HepG2 (cell line): ENCODE data around the gene ATP6V1C2. TPM values are rescaled to one million over a fixed set of nuclear protein-coding genes. Genes with fewer than 3 reads are reported as not detected.

Experiments used
- ATAC-seq: fragments of 200-7000 bp; cut with Tn5 transposase; 3 replicates; pipeline ENCODE4 v1.9.1; 2020; ENCODE audit warnings: mild to moderate bottlenecking, moderate library complexity
- BruUV-seq: library from RNA; stranded (reverse); fragments of 400-500 nt; replicated peaks from 2 replicates; lab custom pipeline; 2021; lab: Mats Ljungman, UMichigan
- CTCF ChIA-PET: fragments of 300-600 bp; formaldehyde crosslinking; extraction: SDS; loops from one replicate; lab custom pipeline; 2021; ENCODE audit warnings: low total read pairs, inconsistent platforms, low intra/inter-chr PET ratio; lab: Yijun Ruan, JAX
- POLR2A ChIA-PET: fragments of 350-600 bp; sonication (Branson Sonifier 250); formaldehyde crosslinking; loops from one replicate; lab custom pipeline; 2020; ENCODE audit warnings: antibody characterized with exemption, inconsistent platforms; lab: Yijun Ruan, JAX
- DNase-seq: peaks from one replicate; pipeline ENCODE4 v3.0.0-alpha.2; 2015; ENCODE audit warnings: low spot score
- FAIRE-seq: peaks from 3 replicates; lab custom pipeline; 2011; peaks lifted over from hg19 to GRCh38; lab: Jason Lieb, UNC
- H2AFZ ChIP-seq: one replicate; pipeline ENCODE4 v1.6.1; 2011; ENCODE audit warnings: low read length, inconsistent platforms
- H3K27ac ChIP-seq: fragments of 300-600 bp; 3 replicates; pipeline ENCODE4 v1.8.0; 2011; ENCODE audit warnings: mixed run types, mild to moderate bottlenecking, mixed read lengths, low read length, inconsistent platforms; ENCODE audit not compliant: insufficient read depth; ENCODE audit errors: extremely low read length
- H3K27me3 ChIP-seq, 2 experiments: fragments of 200-600 bp in 1 of 2; 2 replicates in 1 of 2; 3 replicates in 1 of 2; pipeline versions ENCODE4 v1.6.0 to v1.8.0; 2011; ENCODE audit warnings: low read length in 2 of 2, mild to moderate bottlenecking in 2 of 2, moderate library complexity in 2 of 2, inconsistent platforms in 1 of 2; ENCODE audit not compliant: insufficient read depth in 2 of 2, control insufficient read depth in 1 of 2
- H3K36me3 ChIP-seq, 2 experiments: fragments of 200-600 bp in 1 of 2; replicated peaks in 1 of 2; 2 replicates in 1 of 2; 3 replicates in 1 of 2; pipeline versions ENCODE4 v1.5.1 to v1.8.0; 2011; ENCODE audit warnings: low read length in 2 of 2, inconsistent platforms in 1 of 2; ENCODE audit not compliant: insufficient read depth in 2 of 2, control insufficient read depth in 1 of 2
- H3K4me1 ChIP-seq: 2 replicates; pipeline ENCODE4 v1.5.1; 2012; ENCODE audit warnings: low read length, inconsistent platforms; ENCODE audit not compliant: insufficient read depth
- H3K4me2 ChIP-seq: 2 replicates; pipeline ENCODE4 v1.6.0; 2011; ENCODE audit warnings: low read depth, low read length, inconsistent platforms
- H3K4me3 ChIP-seq, 3 experiments: fragments of 200-600 bp in 1 of 3; sonication (generic), shearing (Covaris generic) in 1 of 3; replicated peaks in 1 of 3; 2 replicates each; pipeline ENCODE4 v1.5.1; 2011 to 2016; ENCODE audit warnings: low read length in 3 of 3, inconsistent platforms in 2 of 3, low read depth in 2 of 3, mild to moderate bottlenecking in 2 of 3, control low read depth in 1 of 3, mixed read lengths in 1 of 3; ENCODE audit not compliant: insufficient read depth in 1 of 3
- H3K79me2 ChIP-seq: one replicate; pipeline ENCODE4 v1.6.1; 2011; ENCODE audit warnings: low read length, inconsistent platforms; ENCODE audit not compliant: insufficient read depth
- H3K9ac ChIP-seq: 2 replicates; pipeline ENCODE4 v1.6.0; 2011; ENCODE audit warnings: mild to moderate bottlenecking, low read depth, low read length, inconsistent platforms; ENCODE audit not compliant: insufficient read depth
- H3K9me3 ChIP-seq: 2 replicates; pipeline ENCODE4 v1.5.1; 2012; ENCODE audit warnings: mild to moderate bottlenecking, low read length
- H4K20me1 ChIP-seq: 2 replicates; pipeline ENCODE4 v1.6.0; 2011; ENCODE audit warnings: inconsistent platforms, mild to moderate bottlenecking, low read length, moderate library complexity; ENCODE audit not compliant: insufficient read depth
- DNMT3B ChIP-seq: conservative IDR thresholded peaks from 2 replicates; pipeline ENCODE4 v1.6.1; 2016; ENCODE audit warnings: missing biosample characterization, control low read depth
- GATAD2A ChIP-seq: IDR thresholded peaks from 2 replicates; pipeline ENCODE4 v1.6.1; 2016
- HMGXB4 ChIP-seq, 2 experiments: sonication (generic) in 1 of 2; formaldehyde crosslinking in 1 of 2; IDR thresholded peaks; 2 replicates each; pipeline versions ENCODE4 v1.4.0 to v1.6.1; 2018 to 2020; ENCODE audit warnings: missing genetic modification reagents in 2 of 2, borderline replicate concordance in 1 of 2, low read depth in 1 of 2, mild to moderate bottlenecking in 1 of 2, missing biosample characterization in 1 of 2
- NFIB ChIP-seq: sonication (generic); formaldehyde crosslinking; IDR thresholded peaks from 2 replicates; pipeline ENCODE4 v1.9.0; 2021; ENCODE audit warnings: missing genetic modification reagents, mild to moderate bottlenecking, borderline replicate concordance
- PITX1 ChIP-seq: sonication (generic); formaldehyde crosslinking; IDR thresholded peaks from 2 replicates; pipeline ENCODE4 v1.5.1; 2020; ENCODE audit warnings: mild to moderate bottlenecking, missing genetic modification reagents
- SOX6 ChIP-seq, 2 experiments: fragments of 450-650 bp in 1 of 2; sonication (generic) in 1 of 2; formaldehyde crosslinking in 1 of 2; IDR thresholded peaks; 2 replicates each; pipeline versions ENCODE4 v1.4.0 to v1.6.1; 2017 to 2020; ENCODE audit warnings: antibody characterized with exemption in 1 of 2, mild to moderate bottlenecking in 1 of 2, missing genetic modification reagents in 1 of 2
- XRCC5 ChIP-seq: fragments of 200-400 bp; formaldehyde crosslinking; optimal IDR thresholded peaks from 2 replicates; pipeline ENCODE3; 2017; ENCODE audit warnings: mild to moderate bottlenecking, low read length
- YY1 ChIP-seq: IDR thresholded peaks from 2 replicates; pipeline ENCODE4 v1.6.1; 2011; ENCODE audit warnings: low read length, low read depth, moderate library complexity, mild to moderate bottlenecking; ENCODE audit not compliant: insufficient read depth, insufficient replicate concordance
- ZBTB20 ChIP-seq: sonication (generic); formaldehyde crosslinking; IDR thresholded peaks from 2 replicates; pipeline ENCODE4 v1.8.1; 2023; ENCODE audit warnings: missing genetic modification reagents, low read depth, mild to moderate bottlenecking, borderline replicate concordance
- ZBTB46 ChIP-seq: sonication (generic); formaldehyde crosslinking; IDR thresholded peaks from 2 replicates; pipeline ENCODE4 v1.4.0; 2020; ENCODE audit warnings: mild to moderate bottlenecking, missing genetic modification reagents, borderline replicate concordance
- ZKSCAN5 ChIP-seq: sonication (generic); formaldehyde crosslinking; IDR thresholded peaks from 2 replicates; pipeline ENCODE4 v1.5.1; 2020; ENCODE audit warnings: mild to moderate bottlenecking, missing genetic modification reagents
- ZNF274 ChIP-seq: sonication (generic); formaldehyde crosslinking; IDR thresholded peaks from 2 replicates; pipeline ENCODE4 v1.5.1; 2020; ENCODE audit warnings: mild to moderate bottlenecking, missing genetic modification reagents
- ZNF567 ChIP-seq: sonication (generic); formaldehyde crosslinking; IDR thresholded peaks from 2 replicates; pipeline ENCODE4 v1.8.1; 2023; ENCODE audit warnings: mild to moderate bottlenecking, missing genetic modification reagents, borderline replicate concordance
- WGBS: methylation state at CpG from one replicate; pipeline ENCODE4 v1.1.6; 2017; ENCODE audit warnings: low lambda C conversion rate; 5-methylcytosine and 5-hydroxymethylcytosine counted together
- in situ Hi-C: cut with HindIII; loops from 2 replicates; pipeline ENCODE4 v1.10.0; 2017; ENCODE audit warnings: low pct_unique_long_range_greater_than_20kb; ENCODE audit not compliant: extremely low pct_ligation_motif_present
- intact Hi-C: fragments of 100-400 bp; cut with micrococcal nuclease; formaldehyde crosslinking; loops from one replicate; pipeline ENCODE4 v1.10.0; 2022; ENCODE audit not compliant: unreplicated experiment
- polyA plus RNA-seq, 8 experiments: library from polyadenylated mRNA; depleted of rRNA in 3 of 8; stranded (reverse) in 7 of 8; unstranded in 1 of 8; fragments of >200 nt; fragmentation: Illumina TruSeq in 4 of 8; extraction: Trizol in 4 of 8; gene quantifications; 2 replicates each; pipeline versions ENCODE4 v1.2.1 to v1.2.3, GENCODE V29; 2011 to 2016; ENCODE audit warnings: low read depth in 4 of 8, missing spikeins in 1 of 8, mixed read lengths in 1 of 8; ENCODE audit not compliant: insufficient read depth in 1 of 8
- total RNA-seq, 5 experiments: library from RNA; depleted of rRNA; stranded (reverse); fragments of >200 nt; fragmentation: Illumina TruSeq; extraction: Trizol; gene quantifications; 2 replicates each; pipeline ENCODE4 v1.2.3, GENCODE V29; 2016; ENCODE audit warnings: low read depth in 1 of 5
- TF ChIP-seq, protein P1 (sequence below): sonication (generic); formaldehyde crosslinking; IDR thresholded peaks from 2 replicates; pipeline ENCODE4 v1.5.0; 2020; ENCODE audit warnings: mild to moderate bottlenecking, missing genetic modification reagents, moderate library complexity

ATP6V1C2 gene
- total and polyA plus RNA-seq, 2 of the 13 experiments (the other 11 are each of a cell fraction or from before 2014, with no cell fraction given) = 0.04 to 0.29 TPM

GRCh38 chr2:10817413-10817812 is 96.0 kb downstream of the ATP6V1C2 start:
- Histone ChIP-seq H4K20me1 (no peaks in the 10 kb centered on the region), H3K9me3 (no peaks in the 10 kb centered on the region), H3K4me2 (peak overlapping the region; percentile 42), H3K4me1 (peaks cover 35% of the 10 kb centered on the region), H3K36me3 (no peaks in the 10 kb centered on the region), H3K79me2 (peaks cover under 1% of the 10 kb centered on the region), H3K4me3 (no peak overlapping the region), H3K9ac (no peak overlapping the region), H3K27ac (no peak overlapping the region), H3K27me3 (peaks cover 0 to 49% of the 10 kb centered on the region in 2 experiments; a peak in 3 of 5 replicates), H2AFZ (no peak overlapping the region)
- BruUV-seq = no TSS peak
- ATAC-seq (peak; percentile 68), FAIRE-seq (peak; percentile 77), DNase-seq (peak; percentile 54)
- WGBS = 3% methylated on average over 5 of the region's 5 CpGs
- ChIA-PET CTCF (no interaction called here), POLR2A (no interaction called here)
- TF ChIP-seq ZBTB20 (CRISPR knock-in tag) (no peak), YY1 (no peak), ZNF567 (0 out of 2 replicates have a peak, but pooled peaks have one; percentile 30), XRCC5 (peak; percentile 69), HMGXB4 (CRISPR knock-in tag; IDR thresholded peaks at IDR 0.05; ENCODE audit: borderline replicate concordance in 1 of 2, low read depth in 1 of 2) (no peak), GATAD2A (0 out of 2 replicates have a peak, but pooled peaks have one; percentile 6), SOX6 (IDR thresholded peaks at IDR 0.05) (no peak), SOX6 (CRISPR knock-in tag; IDR thresholded peaks at IDR 0.05) (0 out of 2 replicates have a peak, but pooled peaks have one; percentile 18), ZBTB46 (CRISPR knock-in tag) (no peak), ZNF274 (CRISPR knock-in tag) (0 out of 2 replicates have a peak, but pooled peaks have one; percentile 22), NFIB (0 out of 2 replicates have a peak, but pooled peaks have one; percentile 17), ZKSCAN5 (CRISPR knock-in tag) (peak; percentile 92), DNMT3B (CRISPR knock-in tag) (0 out of 2 replicates have a peak, but pooled peaks have one; percentile 28), PITX1 (CRISPR knock-in tag) (peak; percentile 32; the same call in 1 of the 2 replicates)
- TF ChIP-seq, protein P1, sequence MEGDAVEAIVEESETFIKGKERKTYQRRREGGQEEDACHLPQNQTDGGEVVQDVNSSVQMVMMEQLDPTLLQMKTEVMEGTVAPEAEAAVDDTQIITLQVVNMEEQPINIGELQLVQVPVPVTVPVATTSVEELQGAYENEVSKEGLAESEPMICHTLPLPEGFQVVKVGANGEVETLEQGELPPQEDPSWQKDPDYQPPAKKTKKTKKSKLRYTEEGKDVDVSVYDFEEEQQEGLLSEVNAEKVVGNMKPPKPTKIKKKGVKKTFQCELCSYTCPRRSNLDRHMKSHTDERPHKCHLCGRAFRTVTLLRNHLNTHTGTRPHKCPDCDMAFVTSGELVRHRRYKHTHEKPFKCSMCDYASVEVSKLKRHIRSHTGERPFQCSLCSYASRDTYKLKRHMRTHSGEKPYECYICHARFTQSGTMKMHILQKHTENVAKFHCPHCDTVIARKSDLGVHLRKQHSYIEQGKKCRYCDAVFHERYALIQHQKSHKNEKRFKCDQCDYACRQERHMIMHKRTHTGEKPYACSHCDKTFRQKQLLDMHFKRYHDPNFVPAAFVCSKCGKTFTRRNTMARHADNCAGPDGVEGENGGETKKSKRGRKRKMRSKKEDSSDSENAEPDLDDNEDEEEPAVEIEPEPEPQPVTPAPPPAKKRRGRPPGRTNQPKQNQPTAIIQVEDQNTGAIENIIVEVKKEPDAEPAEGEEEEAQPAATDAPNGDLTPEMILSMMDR (CRISPR knock-in tag) = peak; percentile 43; the same call in 1 of the 2 replicates
- intact Hi-C loops = no loop called here
- in situ Hi-C loops = no loop called here
